ENCODE results near the gene C4BPB.
"Not testable (repeated sequence)": the region's sequence is repeated elsewhere in the genome, so short reads cannot be mapped to it uniquely, and the experiment has no call there.

Gene C4BPB, protein sequence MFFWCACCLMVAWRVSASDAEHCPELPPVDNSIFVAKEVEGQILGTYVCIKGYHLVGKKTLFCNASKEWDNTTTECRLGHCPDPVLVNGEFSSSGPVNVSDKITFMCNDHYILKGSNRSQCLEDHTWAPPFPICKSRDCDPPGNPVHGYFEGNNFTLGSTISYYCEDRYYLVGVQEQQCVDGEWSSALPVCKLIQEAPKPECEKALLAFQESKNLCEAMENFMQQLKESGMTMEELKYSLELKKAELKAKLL

DNA sequence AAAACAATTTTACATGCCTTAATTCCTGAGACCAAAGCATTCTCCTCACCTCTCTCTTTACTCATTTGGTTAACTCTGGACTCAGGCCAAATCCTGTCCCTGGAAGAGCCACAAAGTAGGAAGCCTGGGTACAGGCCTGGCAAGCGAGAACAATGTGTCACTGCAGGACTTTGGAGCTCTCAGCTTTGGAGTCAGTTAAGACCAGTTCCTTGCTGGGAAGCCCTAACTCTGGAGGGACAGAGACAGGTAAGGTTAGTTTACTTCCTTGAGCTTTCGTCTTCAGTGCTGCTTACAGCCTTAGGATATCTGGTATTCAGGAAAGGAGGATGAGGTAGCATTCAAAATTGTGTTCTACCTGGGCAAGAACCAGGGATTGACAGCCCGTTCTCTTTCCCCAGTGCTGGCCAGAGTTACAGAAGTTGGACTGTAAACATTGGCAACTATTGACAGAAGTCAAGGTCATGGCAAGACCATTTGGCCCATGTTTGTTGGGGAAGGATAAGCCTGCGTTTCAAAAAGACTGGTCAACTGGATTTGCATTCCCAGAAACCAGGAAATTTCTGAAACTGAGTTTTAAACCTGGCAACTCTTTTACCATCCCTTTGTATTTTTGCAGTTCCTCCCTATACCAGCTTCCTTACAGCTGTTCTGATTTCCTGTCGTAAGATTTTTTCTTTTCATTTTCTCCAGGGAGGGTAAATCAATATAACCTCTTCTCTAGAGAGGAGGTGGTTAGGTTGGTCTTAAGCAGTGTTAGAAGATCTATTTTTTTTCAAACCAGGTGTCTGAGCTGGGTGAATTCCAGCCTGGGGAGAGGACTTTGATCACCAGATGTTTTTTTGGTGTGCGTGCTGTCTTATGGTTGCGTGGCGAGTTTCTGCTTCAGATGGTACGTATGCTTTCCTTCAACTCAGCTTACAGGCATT, at the start of gene C4BPB:
Gene C4BPB, plus strand, starts transcription at position 160 of the 926 bp plus-strand sequence. Its CDS starts 672 bp downstream, at position 832.
- Histone ChIP-seq H3K4me1 (ENCODE audit: control insufficient read depth, insufficient read depth, low read length) (no peaks in the 10 kb centered on the region), H3K36me3 (ENCODE audit: control insufficient read depth, insufficient read depth, low read length) (no peaks in the 10 kb centered on the region), H3K9ac (ENCODE audit: low read length) (no peak within 1 kb of the TSS), H3K27ac (ENCODE audit: low read depth, low read length) (no peak within 1 kb of the TSS), H3K27me3 (ENCODE audit: control insufficient read depth, insufficient read depth, low read length) (no peaks in the 10 kb centered on the region), H3K4me3 (ENCODE audit: low read length) (no peak within 1 kb of the TSS)

DNA sequence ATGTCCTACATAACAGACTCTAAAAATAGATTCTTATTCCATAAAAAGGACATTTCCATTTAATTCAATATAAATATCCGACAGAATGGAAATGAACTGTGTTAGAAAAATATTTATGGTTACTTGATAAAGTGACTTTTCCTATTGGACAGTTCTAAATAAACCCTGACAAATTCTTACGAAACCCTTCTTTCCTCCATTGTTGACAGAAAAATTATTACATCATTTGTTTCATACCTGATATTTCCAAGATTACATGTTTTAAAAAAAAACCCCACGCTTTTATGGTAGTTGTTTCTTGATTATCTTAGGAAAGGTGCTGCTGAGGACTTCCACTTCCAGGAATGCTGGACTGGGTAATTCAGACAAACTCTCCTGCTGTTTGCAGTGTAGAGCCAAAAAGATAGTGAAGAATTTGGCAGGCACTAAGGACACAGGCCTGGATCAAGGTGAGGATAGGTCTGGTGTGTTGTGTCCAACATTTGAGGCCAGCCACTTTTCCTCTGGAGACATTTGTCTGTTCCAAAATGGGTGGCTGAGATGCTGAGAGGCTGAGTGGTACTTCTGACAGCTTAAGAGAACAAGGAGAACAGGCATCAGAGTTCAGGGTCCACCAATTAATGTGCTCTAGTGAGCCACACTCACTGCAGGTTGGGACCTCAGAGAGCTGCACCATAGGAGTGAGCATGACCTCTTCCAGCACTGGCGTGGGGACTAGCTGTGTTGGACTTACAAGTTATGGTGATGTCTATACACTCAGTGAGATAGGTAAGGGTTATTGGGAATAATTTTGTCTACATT, 49.1 kb upstream of the C4BPB start:
- H3K27ac ChIP-seq (ENCODE audit: low read depth, low read length): no peak overlapping the region
- H3K9ac ChIP-seq (ENCODE audit: low read length): no peak overlapping the region
- H3K4me1 ChIP-seq (ENCODE audit: control insufficient read depth, insufficient read depth, low read length): no peaks in the 10 kb centered on the region

GRCh38 chr1:207040181-207040533, 48.5 kb upstream of the C4BPB start:
- Histone ChIP-seq H3K36me3 (ENCODE audit: control insufficient read depth, insufficient read depth, low read length) (no peaks in the 10 kb centered on the region), H3K4me3 (ENCODE audit: low read length) (no peak overlapping the region), H3K4me1 (ENCODE audit: control insufficient read depth, insufficient read depth, low read length) (no peaks in the 10 kb centered on the region), H3K27me3 (ENCODE audit: control insufficient read depth, insufficient read depth, low read length) (no peaks in the 10 kb centered on the region), H3K27ac (ENCODE audit: low read depth, low read length) (no peak overlapping the region), H3K9ac (ENCODE audit: low read length) (no peak overlapping the region)

More for the DNA sequence above, 49.1 kb upstream of the C4BPB start:
- H3K4me3 ChIP-seq (ENCODE audit: low read length): no peak overlapping the region
- no peaks in the 10 kb centered on the region for H3K27me3 ChIP-seq (ENCODE audit: control insufficient read depth, insufficient read depth, low read length)
- no peaks in the 10 kb centered on the region for H3K36me3 ChIP-seq (ENCODE audit: control insufficient read depth, insufficient read depth, low read length)

GRCh38 chr1:207041397-207041796, 47.3 kb upstream of the C4BPB start:
- not testable (repeated sequence) for H3K4me1 ChIP-seq (ENCODE audit: control insufficient read depth, insufficient read depth, low read length); H3K36me3 ChIP-seq (ENCODE audit: control insufficient read depth, insufficient read depth, low read length); H3K27ac ChIP-seq (ENCODE audit: low read depth, low read length); H3K27me3 ChIP-seq (ENCODE audit: control insufficient read depth, insufficient read depth, low read length); H3K9ac ChIP-seq (ENCODE audit: low read length); H3K4me3 ChIP-seq (ENCODE audit: low read length)

- H3K9ac ChIP-seq (ENCODE audit: low read length): no peak overlapping the region
- H3K4me1 ChIP-seq (ENCODE audit: control insufficient read depth, insufficient read depth, low read length): peaks cover 9% of the 10 kb centered on the region
- H3K36me3 ChIP-seq (ENCODE audit: control insufficient read depth, insufficient read depth, low read length): peaks cover 7% of the 10 kb centered on the region
- H3K27me3 ChIP-seq (ENCODE audit: control insufficient read depth, insufficient read depth, low read length): no peaks in the 10 kb centered on the region
- H3K4me3 ChIP-seq (ENCODE audit: low read length): no peak overlapping the region
- no peak overlapping the region for H3K27ac ChIP-seq (ENCODE audit: low read depth, low read length)
These were observed 43.2 kb upstream of the C4BPB start for GRCh38 chr1:207045453-207045852.

DNA sequence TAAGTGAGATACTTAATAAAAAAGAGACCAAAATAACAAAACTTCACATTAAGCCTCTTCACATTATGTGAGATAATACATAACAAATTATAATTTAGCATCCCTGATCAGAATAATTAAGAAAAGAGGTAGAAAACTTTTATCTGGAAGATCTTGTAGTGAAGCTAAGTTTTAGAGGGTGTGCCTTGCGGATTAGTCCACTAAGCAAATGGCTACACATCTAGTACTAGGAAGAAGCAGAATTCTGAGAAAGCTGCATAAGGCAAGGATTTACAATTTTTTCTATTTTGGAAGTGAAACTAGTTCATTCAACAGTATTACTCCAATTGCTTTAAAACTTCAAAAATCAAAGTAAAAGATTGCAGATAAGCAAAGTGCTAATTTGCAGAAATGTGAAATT, 41.2 kb upstream of the C4BPB start:
- H3K9ac ChIP-seq (ENCODE audit: low read length): no peak overlapping the region
- no peak overlapping the region for H3K4me3 ChIP-seq (ENCODE audit: low read length)
- peaks cover 7% of the 10 kb centered on the region for H3K36me3 ChIP-seq (ENCODE audit: control insufficient read depth, insufficient read depth, low read length)
- peaks cover 9% of the 10 kb centered on the region for H3K4me1 ChIP-seq (ENCODE audit: control insufficient read depth, insufficient read depth, low read length)
- H3K27ac ChIP-seq (ENCODE audit: low read depth, low read length): no peak overlapping the region
- no peaks in the 10 kb centered on the region for H3K27me3 ChIP-seq (ENCODE audit: control insufficient read depth, insufficient read depth, low read length)

DNA sequence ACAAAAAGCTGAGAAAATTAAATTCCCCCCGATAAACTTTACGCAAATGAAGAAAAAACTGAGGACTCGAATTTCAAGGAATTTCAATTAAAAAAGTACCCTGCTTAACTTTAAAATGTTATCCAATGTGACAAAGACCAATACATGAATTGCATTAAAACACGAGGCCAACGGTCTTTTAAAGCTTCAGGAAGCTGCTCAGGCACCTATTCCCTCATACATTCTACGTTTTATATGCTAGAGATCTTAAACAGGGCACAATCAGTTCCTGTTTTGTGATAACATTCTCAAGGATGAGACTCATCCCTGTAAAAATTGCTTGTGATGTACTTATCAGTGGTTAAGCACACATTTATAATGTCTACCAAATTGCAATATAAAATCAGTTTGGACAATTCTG, 40.6 kb upstream of the C4BPB start:
- Histone ChIP-seq H3K4me3 (ENCODE audit: low read length) (no peak overlapping the region), H3K9ac (ENCODE audit: low read length) (no peak overlapping the region), H3K27me3 (ENCODE audit: control insufficient read depth, insufficient read depth, low read length) (no peaks in the 10 kb centered on the region), H3K36me3 (ENCODE audit: control insufficient read depth, insufficient read depth, low read length) (peaks cover 7% of the 10 kb centered on the region), H3K4me1 (ENCODE audit: control insufficient read depth, insufficient read depth, low read length) (peaks cover 9% of the 10 kb centered on the region), H3K27ac (ENCODE audit: low read depth, low read length) (no peak overlapping the region)

DNA sequence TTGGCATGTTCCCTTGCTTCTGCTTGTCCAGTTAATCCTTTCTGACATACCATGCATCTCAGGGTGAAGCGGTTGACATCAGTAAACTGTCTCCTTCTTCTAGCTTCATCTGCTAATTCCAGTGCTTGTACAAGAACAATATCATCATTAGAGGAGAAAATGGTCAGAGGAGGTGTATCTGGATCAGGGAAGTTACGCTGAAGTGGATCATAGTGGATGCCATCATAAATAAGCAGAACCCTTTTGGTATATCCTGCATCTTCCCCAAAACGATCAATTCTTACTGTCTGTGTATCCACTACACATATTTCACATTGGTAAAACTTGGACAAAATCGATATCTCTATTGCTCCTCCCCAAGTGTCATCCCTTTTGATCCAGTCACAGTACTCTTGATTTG, 39.6 kb upstream of the C4BPB start:
- no peak overlapping the region for H3K27ac ChIP-seq (ENCODE audit: low read depth, low read length)
- peaks cover 7% of the 10 kb centered on the region for H3K36me3 ChIP-seq (ENCODE audit: control insufficient read depth, insufficient read depth, low read length)
- H3K4me1 ChIP-seq (ENCODE audit: control insufficient read depth, insufficient read depth, low read length): peaks cover 9% of the 10 kb centered on the region
- H3K4me3 ChIP-seq (ENCODE audit: low read length): no peak overlapping the region
- H3K9ac ChIP-seq (ENCODE audit: low read length): no peak overlapping the region
- H3K27me3 ChIP-seq (ENCODE audit: control insufficient read depth, insufficient read depth, low read length): no peaks in the 10 kb centered on the region

DNA sequence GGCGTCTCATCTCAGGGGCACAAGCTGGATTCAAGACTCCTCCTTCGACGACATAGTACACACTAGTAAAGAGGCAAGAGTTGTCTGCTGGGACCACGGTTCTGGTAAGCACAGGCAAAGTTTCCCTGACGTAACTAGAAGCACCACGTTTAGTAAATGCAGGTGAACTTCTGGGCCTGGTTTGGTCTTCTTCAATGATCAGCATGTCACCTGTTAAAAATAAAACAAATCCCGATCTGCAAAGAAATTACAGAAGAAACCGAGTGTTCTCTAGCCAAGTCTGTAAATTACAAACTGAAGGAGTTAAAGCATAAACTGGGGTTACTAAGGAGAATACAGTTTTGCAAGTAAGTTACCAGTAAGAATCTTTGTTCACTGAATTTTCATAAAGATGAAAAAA, 39.1 kb upstream of the C4BPB start:
- peak overlapping the region; percentile 82 for H3K4me3 ChIP-seq (ENCODE audit: low read length)
- H3K27me3 ChIP-seq (ENCODE audit: control insufficient read depth, insufficient read depth, low read length): no peaks in the 10 kb centered on the region
- peak overlapping the region; percentile 33 for H3K27ac ChIP-seq (ENCODE audit: low read depth, low read length)
- peaks cover 7% of the 10 kb centered on the region for H3K36me3 ChIP-seq (ENCODE audit: control insufficient read depth, insufficient read depth, low read length)
- H3K9ac ChIP-seq (ENCODE audit: low read length): no peak overlapping the region
- peaks cover 9% of the 10 kb centered on the region for H3K4me1 ChIP-seq (ENCODE audit: control insufficient read depth, insufficient read depth, low read length)

- Histone ChIP-seq H3K27me3 (ENCODE audit: control insufficient read depth, insufficient read depth, low read length) (no peaks in the 10 kb centered on the region), H3K4me1 (ENCODE audit: control insufficient read depth, insufficient read depth, low read length) (peaks cover 9% of the 10 kb centered on the region), H3K9ac (ENCODE audit: low read length) (peak overlapping the region; percentile 47)
These were observed 38.7 kb upstream of the C4BPB start for GRCh38 chr1:207049974-207050391.

DNA sequence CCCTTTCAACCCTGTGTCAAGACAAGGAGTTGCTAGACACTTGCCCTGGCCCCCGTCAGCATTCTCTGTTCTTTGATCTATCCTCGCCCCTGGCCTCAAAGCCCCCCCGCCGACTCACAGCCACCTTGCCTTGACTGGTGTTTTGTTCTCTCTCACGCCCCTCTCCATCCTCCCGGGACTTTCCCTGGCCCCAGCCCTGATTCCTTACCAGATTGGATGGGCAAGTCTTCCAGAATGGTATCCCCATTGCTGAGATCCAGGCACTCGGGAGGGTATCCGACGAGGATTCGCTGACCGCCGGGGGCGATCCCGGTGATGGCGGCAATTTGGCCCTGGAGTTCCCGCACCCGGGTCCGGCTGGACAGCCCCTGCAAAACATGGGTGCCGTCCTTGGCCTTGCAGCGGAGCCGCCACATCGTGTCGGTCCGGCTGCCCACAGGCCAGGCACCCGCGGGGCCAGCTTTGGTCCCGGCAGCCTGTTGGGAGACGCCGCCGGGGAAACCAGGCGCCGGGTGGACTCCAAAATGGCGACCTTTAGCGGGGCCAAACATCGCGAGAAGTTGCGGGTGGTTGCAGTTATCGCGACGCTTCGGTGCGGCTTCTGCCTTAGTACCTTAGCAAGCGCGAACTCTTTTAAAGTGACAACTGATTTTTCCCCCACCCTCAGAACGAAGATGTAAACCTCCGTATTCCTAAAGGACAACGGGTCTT, 38.0 kb upstream of the C4BPB start:
- Histone ChIP-seq H3K9ac (ENCODE audit: low read length) (peak overlapping the region; percentile 47), H3K36me3 (ENCODE audit: control insufficient read depth, insufficient read depth, low read length) (peaks cover 7% of the 10 kb centered on the region), H3K4me3 (ENCODE audit: low read length) (peak overlapping the region; percentile 82), H3K4me1 (ENCODE audit: control insufficient read depth, insufficient read depth, low read length) (peaks cover 9% of the 10 kb centered on the region), H3K27me3 (ENCODE audit: control insufficient read depth, insufficient read depth, low read length) (no peaks in the 10 kb centered on the region), H3K27ac (ENCODE audit: low read depth, low read length) (peak overlapping the region; percentile 82)

More at GRCh38 chr1:207049974-207050391, 38.7 kb upstream of the C4BPB start:
- peaks cover 7% of the 10 kb centered on the region for H3K36me3 ChIP-seq (ENCODE audit: control insufficient read depth, insufficient read depth, low read length)
- H3K4me3 ChIP-seq (ENCODE audit: low read length): peak overlapping the region; percentile 82
- peak overlapping the region; percentile 82 for H3K27ac ChIP-seq (ENCODE audit: low read depth, low read length)

Measured in rectal smooth muscle tissue (tissue), 1 donor.